ENCODE data around the gene MDH1B.

- TF ChIP-seq CTCF (IDR thresholded peaks at IDR 0.05), result no peak
- TF ChIP-seq ZFX (IDR thresholded peaks at IDR 0.05; ENCODE audit: borderline replicate concordance), result no peak
Measured at GRCh38 chr2:206736935-206737334, 28.2 kb downstream of the MDH1B start.

Data from 22Rv1 (cell line).